Activated CD4-positive, CD25-positive, alpha-beta regulatory T cell treated with anti-CD3 and anti-CD28 coated beads, Interleukin-2, amount 50 U/mL, for 24 hours (primary cell): ENCODE data around the gene MLH1.
"Not testable (repeated sequence)": the region's sequence is repeated elsewhere in the genome, so short reads cannot be mapped to it uniquely, and the experiment has no call there.

Experiments
- ATAC-seq, 2 donors: fragments of 150-1000 bp; cut with Tn5 transposase; one replicate each; pipeline ENCODE4 v1.10.0; 2021; ENCODE audit warnings: mild to moderate bottlenecking in 1 of 2, moderate library complexity in 1 of 2

MLH1 gene

DNA sequence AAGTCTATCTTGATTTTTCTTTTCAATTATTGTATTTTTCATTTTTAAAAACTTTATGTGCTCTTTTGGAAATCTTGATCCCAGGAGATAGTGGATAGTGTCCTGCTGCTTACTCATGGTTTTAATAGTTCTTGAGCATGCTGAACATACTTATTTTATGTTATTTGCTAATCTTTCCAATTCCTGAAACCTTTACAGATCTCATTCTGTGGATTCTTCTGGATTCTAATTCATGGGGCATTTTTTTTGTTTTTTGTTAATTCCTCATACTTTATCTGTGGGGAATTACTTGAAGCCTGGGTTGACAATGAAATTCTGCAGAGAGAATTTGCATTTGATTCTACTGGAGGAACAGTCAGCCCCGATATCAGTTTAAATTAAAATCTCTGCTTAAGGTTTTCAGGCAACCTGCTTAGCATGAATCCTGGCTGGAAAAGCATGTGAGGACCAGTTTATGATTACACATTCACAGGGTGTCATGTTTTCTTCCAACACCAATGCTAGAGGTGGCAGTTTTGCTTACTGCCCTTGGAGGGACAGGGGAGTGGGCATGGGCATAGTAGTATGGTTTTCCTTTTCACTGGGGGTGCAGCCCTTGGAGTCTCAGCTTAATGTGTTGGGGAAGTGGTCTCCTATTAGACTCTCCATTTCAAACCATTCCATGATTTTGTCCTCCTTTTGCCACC is 46.0 kb downstream of the MLH1 start:
- ATAC-seq, result no peak

GRCh38 chr3:37040231-37040630 is 46.9 kb downstream of the MLH1 start:
- no peak for ATAC-seq

GRCh38 chr3:37041546-37042195 is 48.4 kb downstream of the MLH1 start:
- no peak for ATAC-seq

DNA sequence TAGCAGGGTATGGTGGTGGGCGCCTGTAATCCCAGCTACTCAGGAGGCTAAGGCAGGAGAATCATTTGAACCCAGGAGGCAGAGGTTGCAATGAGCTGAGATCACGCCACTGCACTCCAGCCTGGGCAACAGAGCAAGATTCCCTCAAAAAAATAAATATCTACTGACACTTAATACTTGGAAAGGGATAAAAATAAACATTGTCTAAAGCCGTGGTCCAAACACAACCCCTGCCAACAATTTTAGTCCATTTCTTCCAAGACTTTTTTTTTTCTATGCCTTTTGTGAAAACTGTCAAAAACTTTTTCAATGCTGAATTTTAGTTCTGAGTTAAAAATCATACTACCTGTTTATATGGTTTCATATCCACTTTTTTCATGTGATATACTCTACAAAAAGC is 49.4 kb downstream of the MLH1 start:
- not testable (repeated sequence) for ATAC-seq

DNA sequence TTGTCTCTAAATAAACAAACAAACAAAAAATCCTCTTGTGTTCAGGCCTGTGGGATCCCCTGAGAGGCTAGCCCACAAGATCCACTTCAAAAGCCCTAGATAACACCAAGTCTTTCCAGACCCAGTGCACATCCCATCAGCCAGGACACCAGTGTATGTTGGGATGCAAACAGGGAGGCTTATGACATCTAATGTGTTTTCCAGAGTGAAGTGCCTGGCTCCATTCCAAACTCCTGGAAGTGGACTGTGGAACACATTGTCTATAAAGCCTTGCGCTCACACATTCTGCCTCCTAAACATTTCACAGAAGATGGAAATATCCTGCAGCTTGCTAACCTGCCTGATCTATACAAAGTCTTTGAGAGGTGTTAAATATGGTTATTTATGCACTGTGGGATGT is 57.0 kb downstream of the MLH1 start:
- ATAC-seq, result no peak

DNA sequence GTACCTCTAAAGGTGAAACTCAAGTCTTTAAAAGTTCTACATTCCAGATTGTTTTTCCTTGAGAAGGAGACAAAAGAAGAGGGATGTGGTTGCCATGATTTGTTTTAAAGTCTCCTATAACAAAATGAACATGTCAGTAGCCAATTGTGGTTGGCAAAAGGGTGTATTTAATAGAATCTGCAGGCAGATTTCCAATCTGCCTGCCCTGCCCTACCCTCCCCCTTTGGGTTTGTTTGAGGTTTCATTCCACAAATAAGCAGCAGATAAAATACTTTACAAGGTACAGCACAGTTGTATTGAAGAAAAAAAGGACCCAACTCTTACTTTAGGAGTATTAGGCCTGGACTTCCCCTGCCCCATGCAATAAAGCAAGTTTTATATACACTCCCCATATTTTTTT is 59.5 kb downstream of the MLH1 start:
- ATAC-seq, result no peak

- ATAC-seq, result no peak
Observed at GRCh38 chr3:37053337-37053736, 60.0 kb downstream of the MLH1 start.

DNA sequence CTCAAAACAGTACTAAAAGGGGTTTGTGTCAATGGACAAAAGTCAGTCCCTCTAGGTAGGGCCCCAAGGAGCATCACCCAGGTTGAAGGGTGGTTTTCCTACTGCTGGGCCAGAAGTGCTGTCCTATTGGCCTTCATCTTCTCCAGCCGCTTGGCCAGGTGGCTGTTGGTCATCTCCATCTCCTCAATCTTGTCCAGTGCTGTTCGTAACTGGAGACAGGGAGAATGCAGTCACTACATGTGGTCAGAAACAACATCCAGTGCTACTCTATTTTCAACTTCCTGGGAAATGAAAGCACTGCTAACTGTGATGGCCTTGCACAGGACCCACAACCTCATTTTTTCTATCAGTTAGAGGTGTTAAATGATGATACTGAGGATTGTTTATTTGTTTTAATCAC is 60.4 kb downstream of the MLH1 start:
- ATAC-seq, result no peak

- ATAC-seq, result peak; percentile 85 to 90
Observed at GRCh38 chr3:37054370-37054769, 61.1 kb downstream of the MLH1 start.

DNA sequence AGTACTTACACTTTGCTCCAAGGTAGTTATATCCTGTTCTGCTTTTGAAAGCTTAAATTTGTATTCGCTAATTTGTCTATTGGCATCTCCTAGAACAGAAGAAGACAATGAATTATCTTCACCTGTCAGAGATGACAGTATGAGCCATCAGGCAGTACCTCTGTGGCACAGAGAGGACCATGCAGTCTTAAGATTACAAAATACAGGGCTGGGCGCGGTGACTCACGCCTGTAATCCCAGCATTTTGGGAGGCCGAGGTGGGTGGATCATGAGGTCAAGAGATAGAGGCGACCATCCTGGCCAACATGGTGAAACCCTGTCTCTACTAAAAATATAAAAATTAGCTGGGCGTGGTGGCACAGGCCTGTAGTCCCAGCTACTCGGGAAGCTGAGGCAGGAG is 61.8 kb downstream of the MLH1 start:
- not testable (repeated sequence) for ATAC-seq

- no peak for ATAC-seq
Observed at GRCh38 chr3:37056826-37057225, 63.5 kb downstream of the MLH1 start.

DNA sequence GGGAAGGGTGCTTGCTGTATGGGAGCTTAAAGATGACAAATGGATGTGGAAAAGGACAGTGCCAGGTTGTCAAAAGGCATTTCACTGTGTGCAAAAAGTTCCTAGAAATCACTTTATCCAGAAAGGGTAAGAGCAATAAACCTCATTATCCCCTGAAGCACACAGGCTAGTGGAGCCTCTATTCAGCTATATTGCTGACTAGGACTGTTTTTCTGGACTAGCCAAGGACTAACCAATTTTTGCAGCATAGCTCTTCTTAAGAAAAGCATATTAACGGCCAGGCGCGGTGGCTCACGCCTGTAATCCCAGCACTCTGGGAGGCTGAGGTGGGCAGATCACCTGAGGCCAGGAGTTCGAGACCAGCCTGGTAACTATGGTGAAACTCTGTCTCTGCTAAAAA is 64.8 kb downstream of the MLH1 start:
- ATAC-seq, result no peak

DNA sequence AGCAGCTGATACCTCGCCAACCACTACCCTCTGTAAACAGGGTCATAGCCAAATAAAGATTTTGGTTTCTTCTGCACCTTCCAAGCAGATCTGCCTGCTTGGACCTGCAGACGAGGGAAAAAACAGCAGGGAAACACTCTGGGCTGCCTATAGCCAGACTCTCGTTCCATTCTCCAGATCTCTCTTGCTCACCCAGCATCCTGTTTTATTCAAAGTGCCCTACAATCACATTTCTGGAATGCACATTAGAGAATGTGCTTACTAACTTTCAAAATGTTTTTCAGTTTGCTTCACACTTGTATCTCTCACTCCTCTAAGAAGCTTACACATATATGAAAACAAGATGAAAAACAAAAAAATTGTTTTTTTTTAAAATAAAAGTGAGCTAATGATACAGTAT is 71.4 kb downstream of the MLH1 start:
- no peak for ATAC-seq

DNA sequence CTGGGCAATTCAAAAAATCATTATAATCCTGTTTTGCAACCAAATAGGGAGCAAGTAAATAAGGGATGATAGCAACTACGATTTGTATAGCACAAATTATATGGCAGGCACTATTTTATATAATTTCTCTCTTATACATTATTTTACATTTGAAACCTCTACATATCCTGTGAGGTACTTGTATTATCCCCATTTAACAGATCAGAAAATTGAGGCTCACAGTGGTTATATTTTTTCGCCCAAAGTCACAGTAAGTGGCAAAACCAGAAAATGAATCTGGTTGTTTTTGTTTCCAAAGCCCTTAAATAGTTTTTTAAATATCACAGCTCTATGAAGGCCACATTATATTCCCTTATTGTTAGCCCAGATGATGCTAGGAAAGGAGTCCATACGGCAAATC is 74.3 kb downstream of the MLH1 start:
- ATAC-seq, result no peak

DNA sequence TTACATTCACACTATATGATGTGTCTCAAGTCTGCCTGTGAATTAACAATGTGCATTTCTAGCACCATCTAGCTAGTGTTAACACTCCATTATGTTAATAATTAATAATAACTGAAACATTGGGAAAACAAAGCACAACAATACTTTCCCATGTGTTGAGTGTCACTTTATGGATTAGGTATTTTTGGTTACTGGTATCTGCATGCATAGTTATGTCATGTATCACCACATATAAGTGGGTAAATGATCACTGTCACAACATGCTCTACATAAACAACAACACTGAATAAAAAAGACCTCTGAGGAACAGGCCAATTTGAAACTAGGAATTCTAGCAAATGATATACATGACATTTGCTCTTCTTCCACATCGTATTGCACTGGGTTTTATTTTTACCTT is 74.7 kb downstream of the MLH1 start:
- no peak for ATAC-seq

- ATAC-seq, result no peak
Observed at GRCh38 chr3:37071921-37072320, 78.6 kb downstream of the MLH1 start.

- ATAC-seq, result no peak
Observed at GRCh38 chr3:37072892-37073291, 79.6 kb downstream of the MLH1 start.

DNA sequence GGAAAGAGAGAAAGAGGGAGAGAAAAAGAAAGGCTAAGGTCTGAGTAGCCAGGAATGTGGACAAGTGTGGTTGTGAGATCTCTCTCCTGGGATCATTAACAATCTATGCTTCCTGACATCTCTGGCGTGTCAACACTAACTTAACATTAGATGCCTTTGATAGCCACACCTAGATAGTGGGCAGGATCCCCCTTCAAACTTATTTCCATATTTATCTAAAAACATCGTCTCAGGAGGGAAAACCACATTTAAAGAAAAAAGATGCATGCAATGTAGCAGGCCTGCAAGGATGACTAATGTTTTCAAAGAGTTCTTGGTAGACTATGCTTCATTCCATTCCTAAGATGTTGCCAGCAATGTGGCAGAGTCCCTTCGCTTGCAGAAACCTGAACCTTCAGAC is 80.9 kb downstream of the MLH1 start:
- ATAC-seq, result no peak

DNA sequence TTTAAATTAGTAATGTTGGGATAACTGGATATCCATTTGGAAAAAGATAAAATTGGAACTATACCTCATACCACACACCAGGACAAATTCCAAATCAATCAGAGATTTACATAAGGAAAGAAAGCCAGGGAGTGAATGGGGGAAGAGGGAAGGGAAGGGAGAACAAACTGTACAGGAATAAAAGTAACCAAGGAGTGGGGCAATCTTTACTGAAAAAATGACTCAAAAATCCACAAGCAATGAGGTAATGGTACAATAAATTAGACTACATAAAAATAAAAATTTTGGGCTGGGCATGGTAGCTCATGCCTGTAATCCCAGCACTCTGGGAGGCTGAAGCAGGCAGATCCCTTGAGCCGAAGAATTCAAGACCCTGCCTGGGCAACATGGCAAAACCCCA is 82.6 kb downstream of the MLH1 start:
- ATAC-seq, result no peak

DNA sequence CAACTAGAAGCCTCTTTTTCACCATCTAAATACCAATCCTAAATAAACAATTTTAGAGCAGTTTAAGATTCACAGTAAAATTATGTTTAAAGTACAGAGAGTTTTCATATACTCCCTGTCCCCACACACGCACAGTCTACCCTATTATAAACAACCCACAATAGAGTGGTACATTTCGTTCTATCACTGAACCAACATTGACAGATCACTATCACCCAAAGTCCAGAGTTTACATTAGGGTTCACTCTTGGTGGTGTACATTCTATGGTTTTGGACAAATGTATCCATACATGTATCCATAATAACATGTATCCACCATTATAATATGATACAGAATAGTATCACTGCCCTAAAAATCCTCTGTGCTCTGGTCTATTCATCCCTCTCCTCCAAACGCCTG is 89.0 kb downstream of the MLH1 start:
- no peak for ATAC-seq

GRCh38 chr3:37086918-37087317 is 93.6 kb downstream of the MLH1 start:
- no peak for ATAC-seq

GRCh38 chr3:37087870-37088269 is 94.6 kb downstream of the MLH1 start:
- no peak for ATAC-seq

- ATAC-seq, result no peak
Observed at GRCh38 chr3:37092484-37092883, 99.2 kb downstream of the MLH1 start.

DNA sequence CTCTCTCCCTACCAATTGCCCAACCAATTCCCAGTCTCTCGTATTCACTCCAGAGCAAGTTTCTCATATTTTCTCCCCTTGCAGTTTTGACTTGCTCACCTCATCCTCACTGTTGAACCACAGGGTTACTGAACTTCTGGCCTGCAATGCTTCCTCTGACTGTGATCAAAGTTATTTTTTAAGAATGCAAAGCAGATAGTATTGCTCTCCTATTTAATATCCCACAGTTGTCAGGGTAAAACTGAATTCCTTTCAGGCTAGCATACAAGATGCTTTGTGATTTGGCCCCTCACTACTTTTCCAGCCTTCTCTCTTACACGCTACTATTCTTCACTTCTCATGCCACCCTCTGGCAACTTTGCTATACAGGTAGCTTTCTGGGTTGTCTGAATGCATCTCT is 100.2 kb downstream of the MLH1 start:
- no peak for ATAC-seq

GRCh38 chr3:37094636-37095035 is 101.3 kb downstream of the MLH1 start:
- no peak for ATAC-seq
